ENCODE measurements around the gene PSD4. TPM values are rescaled to one million over a fixed set of nuclear protein-coding genes. Genes with fewer than 3 reads are reported as not detected.
A peak's percentile ranks its signal among the peaks of the same experiment; 100 is the strongest.

PSD4 gene
- total and polyA plus RNA-seq, 2 of the 8 experiments (the other 6 are each of a cell fraction or from before 2014, with no cell fraction given), result 0.53 to 1.2 TPM

DNA sequence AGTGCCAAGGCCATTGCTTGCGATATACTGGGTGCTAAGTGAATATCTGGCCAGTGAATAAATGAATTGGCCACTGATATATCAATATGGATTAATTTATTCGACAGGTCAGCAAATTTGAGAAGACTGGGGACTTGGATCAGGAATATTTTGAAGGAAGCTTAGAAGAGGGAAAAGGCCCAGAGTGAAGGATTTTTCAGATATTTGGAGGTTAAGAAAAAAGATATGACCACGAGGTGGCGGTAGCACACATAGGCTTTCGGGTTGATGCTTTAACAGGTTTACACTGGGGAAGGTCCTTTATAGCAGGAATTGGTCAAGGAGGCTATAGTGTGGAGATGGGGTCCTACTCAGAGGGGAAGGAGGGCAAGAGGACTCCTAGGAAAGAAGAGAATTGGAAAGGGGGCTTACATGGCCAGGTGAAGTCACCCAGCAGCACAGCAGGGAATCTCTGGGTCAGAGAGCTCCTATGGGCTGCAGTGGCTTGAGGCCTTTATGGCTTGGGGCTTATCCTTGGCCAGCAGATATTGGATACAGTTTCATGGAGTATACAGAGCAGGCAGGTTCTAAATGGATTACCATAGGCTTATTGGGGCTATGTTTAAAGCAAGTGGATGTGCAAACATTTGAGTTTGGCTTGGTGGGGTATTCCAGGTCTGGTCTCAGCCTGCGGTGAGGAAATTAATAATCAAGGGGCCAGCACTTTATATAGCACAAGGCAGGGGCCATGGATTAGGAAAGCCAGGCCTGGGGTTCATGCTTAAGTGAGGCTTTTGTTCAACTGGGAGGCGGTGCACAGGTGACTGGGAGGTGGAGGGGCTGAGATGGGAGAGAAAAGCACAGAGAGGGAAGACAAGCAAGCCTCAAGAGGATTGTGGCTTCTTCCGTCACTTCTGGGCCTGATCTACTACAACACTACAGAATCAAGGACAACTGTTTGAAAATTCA lies 36.7 kb upstream of the PSD4 start:
- ChIA-PET CTCF (ENCODE audit: partially characterized antibody) (interaction anchor here (0.6 to 12.3 kb wide), 41 partner anchors 8 to 253 kb away, joined by 3 to 253 read pairs (median 6); partner anchors contain the start of genes IL1RN, IL36RN and PSD4), POLR2A (ENCODE audit: partially characterized antibody) (interaction anchor here (0.6 to 1.5 kb wide), 2 partner anchors 56 to 323 kb away, joined by 3 to 4 read pairs; no protein-coding TSS in a partner anchor)
- H2BK5ac ChIP-seq (ENCODE audit: low read depth, low read length), result no peak overlapping the region
- H3K4me3 ChIP-seq (ENCODE audit: extremely low read depth in 1 of 4, insufficient read depth in 2 of 4, low read depth in 3 of 4, low read length in 4 of 4), result no peak overlapping the region
- peak in 1 of 2 experiments; percentile 55 for DNase-seq (ENCODE audit: low read depth in 1 of 2, low spot score in 2 of 2)
- H3K14ac ChIP-seq (ENCODE audit: insufficient read length), result no peak overlapping the region
- no peak overlapping the region for H4K5ac ChIP-seq (ENCODE audit: insufficient read length, low read depth, low read length)
- H3K79me2 ChIP-seq (ENCODE audit: control insufficient read depth in 1 of 2, insufficient read depth in 2 of 2, low read length in 2 of 2), result no peaks in the 10 kb centered on the region
- H2BK12ac ChIP-seq (ENCODE audit: low read depth, low read length), result no peak overlapping the region
- H3K36me3 ChIP-seq (ENCODE audit: control insufficient read depth in 2 of 4, insufficient read depth in 4 of 4, low read length in 3 of 4), result no peaks in the 10 kb centered on the region
- H3K23me2 ChIP-seq (ENCODE audit: low read depth, low read length), result no peaks in the 10 kb centered on the region
- H3K56ac ChIP-seq (replicated peaks; ENCODE audit: insufficient read length, low read depth, low read length), result no peak overlapping the region
- H3K4ac ChIP-seq (replicated peaks; ENCODE audit: insufficient read length, low read depth, low read length), result no peak overlapping the region
- no peak overlapping the region for H2BK20ac ChIP-seq (ENCODE audit: low read length)
- FAIRE-seq, result no peak
- no peaks in the 10 kb centered on the region for H3K4me1 ChIP-seq (replicated peaks in 1 of 4; ENCODE audit: control insufficient read depth in 3 of 4, insufficient read depth in 4 of 4, low read length in 3 of 4)
- no peaks in the 10 kb centered on the region for H3K79me1 ChIP-seq (ENCODE audit: low read depth, low read length)
- H3K9ac ChIP-seq (replicated peaks in 1 of 4; ENCODE audit: extremely low read depth in 1 of 4, low read depth in 3 of 4, low read length in 3 of 4), result no peak overlapping the region
- H2BK15ac ChIP-seq (ENCODE audit: low read length), result no peak overlapping the region
- H2BK120ac ChIP-seq (replicated peaks; ENCODE audit: low read depth, low read length), result no peak overlapping the region
- no peak overlapping the region for H3K27ac ChIP-seq (ENCODE audit: low read depth, low read length)
- H3K23ac ChIP-seq (ENCODE audit: insufficient read length), result no peak overlapping the region
- 51% methylated on average over 8 of the region's 8 CpGs; no CpG with 5 or more reads in 1 of the 2 experiments for WGBS, 2 experiments (ENCODE audit: extremely low coverage in 1 of 2, insufficient coverage in 1 of 2, insufficient read length in 1 of 2, insufficient replicate concordance in 2 of 2, low coverage in 1 of 2, low lambda C conversion rate in 2 of 2, missing lambda C conversion rate in 1 of 2)
- no peak overlapping the region for H4K91ac ChIP-seq (replicated peaks; ENCODE audit: insufficient read length, low read length)
- no peak overlapping the region for H2AK5ac ChIP-seq (ENCODE audit: low read depth, low read length)
- no peaks in the 10 kb centered on the region for H4K20me1 ChIP-seq (replicated peaks in 1 of 2; ENCODE audit: control insufficient read depth in 1 of 2, insufficient read depth in 2 of 2, low read length in 2 of 2)
- H3K9me3 ChIP-seq (ENCODE audit: insufficient read depth in 2 of 2, low read depth in 1 of 2, low read length in 1 of 2), result no peaks in the 10 kb centered on the region
- H3K18ac ChIP-seq (ENCODE audit: extremely low read depth, low read length), result no peak overlapping the region
- no peaks in the 10 kb centered on the region for H3K27me3 ChIP-seq (replicated peaks in 1 of 4; ENCODE audit: control insufficient read depth in 3 of 4, extremely low read depth in 1 of 4, insufficient read depth in 3 of 4, low read length in 3 of 4)
- H3K4me2 ChIP-seq (ENCODE audit: insufficient read depth in 1 of 2, low read depth in 2 of 2, low read length in 2 of 2), result no peak overlapping the region
- H2AFZ ChIP-seq (ENCODE audit: low read length), result no peak overlapping the region
- no peak overlapping the region for H4K8ac ChIP-seq (ENCODE audit: extremely low read depth, insufficient read depth, low read length)
- TF ChIP-seq, protein P1, sequence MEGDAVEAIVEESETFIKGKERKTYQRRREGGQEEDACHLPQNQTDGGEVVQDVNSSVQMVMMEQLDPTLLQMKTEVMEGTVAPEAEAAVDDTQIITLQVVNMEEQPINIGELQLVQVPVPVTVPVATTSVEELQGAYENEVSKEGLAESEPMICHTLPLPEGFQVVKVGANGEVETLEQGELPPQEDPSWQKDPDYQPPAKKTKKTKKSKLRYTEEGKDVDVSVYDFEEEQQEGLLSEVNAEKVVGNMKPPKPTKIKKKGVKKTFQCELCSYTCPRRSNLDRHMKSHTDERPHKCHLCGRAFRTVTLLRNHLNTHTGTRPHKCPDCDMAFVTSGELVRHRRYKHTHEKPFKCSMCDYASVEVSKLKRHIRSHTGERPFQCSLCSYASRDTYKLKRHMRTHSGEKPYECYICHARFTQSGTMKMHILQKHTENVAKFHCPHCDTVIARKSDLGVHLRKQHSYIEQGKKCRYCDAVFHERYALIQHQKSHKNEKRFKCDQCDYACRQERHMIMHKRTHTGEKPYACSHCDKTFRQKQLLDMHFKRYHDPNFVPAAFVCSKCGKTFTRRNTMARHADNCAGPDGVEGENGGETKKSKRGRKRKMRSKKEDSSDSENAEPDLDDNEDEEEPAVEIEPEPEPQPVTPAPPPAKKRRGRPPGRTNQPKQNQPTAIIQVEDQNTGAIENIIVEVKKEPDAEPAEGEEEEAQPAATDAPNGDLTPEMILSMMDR (IDR thresholded peaks at IDR 0.05; ENCODE audit: control extremely low read depth in 1 of 3, insufficient read depth in 1 of 3, low read depth in 1 of 3, low read length in 3 of 3), result peak in 2 of 3 experiments; percentile 65 to 70; a peak in 3 of 4 replicates
- no peak for TF ChIP-seq ZNF274 (IDR thresholded peaks at IDR 0.05; ENCODE audit: borderline replicate concordance, extremely low read depth, low read length)
- no peak for TF ChIP-seq KDM4A (IDR thresholded peaks at IDR 0.05; ENCODE audit: low read depth, low read length, severe bottlenecking)
- no peak for TF ChIP-seq TBP (IDR thresholded peaks at IDR 0.05; ENCODE audit: low read depth, low read length)
- TF ChIP-seq RAD21 (IDR thresholded peaks at IDR 0.05 in 1 of 2, conservative IDR thresholded peaks at IDR 0.05 in 1 of 2; ENCODE audit: low read depth in 2 of 2, low read length in 2 of 2), result peak; percentile 64 to 65
- no peak for TF ChIP-seq KDM5A (IDR thresholded peaks at IDR 0.05; ENCODE audit: low read length)
- TF ChIP-seq HDAC2 (IDR thresholded peaks at IDR 0.05; ENCODE audit: borderline replicate concordance in 1 of 2, low read depth in 2 of 2, low read length in 2 of 2), result no peak
